ENCODE measurements around the gene CDC42BPB. TPM values are rescaled to one million over a fixed set of nuclear protein-coding genes. Genes with fewer than 3 reads are reported as not detected.

The CDC42BPB gene
- total and polyA plus RNA-seq, 2 of the 13 experiments (the other 11 are each of a cell fraction or from before 2014, with no cell fraction given), result 19.7 to 32.3 TPM

GRCh38 chr14:102991376-102991775 lies 66.0 kb downstream of the CDC42BPB start (continued):
- no peak for TF ChIP-seq GLMP (CRISPR knock-in tag; IDR thresholded peaks at IDR 0.05; ENCODE audit: borderline replicate concordance)
- no peak for TF ChIP-seq MAZ (IDR thresholded peaks at IDR 0.05; ENCODE audit: borderline replicate concordance, low read depth, low read length)
- TF ChIP-seq MAZ (CRISPR knock-in tag; IDR thresholded peaks at IDR 0.05; ENCODE audit: low read depth), result no peak
- no peak for TF ChIP-seq ZNF547 (CRISPR knock-in tag; IDR thresholded peaks at IDR 0.05)
- TF ChIP-seq KDM5A (IDR thresholded peaks at IDR 0.05; ENCODE audit: borderline replicate concordance, low read length), result no peak
- no peak for TF ChIP-seq MBNL3 (CRISPR knock-in tag; conservative IDR thresholded peaks at IDR 0.05)
- TF ChIP-seq ISX (CRISPR knock-in tag; conservative IDR thresholded peaks at IDR 0.05), result no peak
- no peak for TF ChIP-seq ETV6 (CRISPR knock-in tag; conservative IDR thresholded peaks at IDR 0.05)

- Histone ChIP-seq H4K20me1 (ENCODE audit: insufficient read depth, low read length) (no peaks in the 10 kb centered on the region), H3K79me2 (ENCODE audit: insufficient read depth, low read length) (no peaks in the 10 kb centered on the region), H3K27ac (ENCODE audit: extremely low read length, insufficient read depth, low read length) (no peak overlapping the region), H3K4me3 (replicated peaks in 1 of 3; ENCODE audit: insufficient read depth in 1 of 3, low read depth in 2 of 3, low read length in 3 of 3) (no peak overlapping the region), H3K9me3 (ENCODE audit: low read length) (peaks cover 20% of the 10 kb centered on the region), H2AFZ (ENCODE audit: low read length) (no peak overlapping the region), H3K9ac (ENCODE audit: insufficient read depth, low read depth, low read length) (no peak overlapping the region), H3K4me2 (ENCODE audit: low read depth, low read length) (no peak overlapping the region), H3K4me1 (ENCODE audit: insufficient read depth, low read length) (no peaks in the 10 kb centered on the region), H3K27me3 (ENCODE audit: control insufficient read depth in 1 of 2, insufficient read depth in 2 of 2, low read length in 2 of 2) (no peaks in the 10 kb centered on the region), H3K36me3 (replicated peaks in 1 of 2; ENCODE audit: control insufficient read depth in 1 of 2, insufficient read depth in 2 of 2, low read length in 2 of 2) (peaks cover 10 to 58% of the 10 kb centered on the region in 2 experiments)
- intact Hi-C loops (cut with micrococcal nuclease; ENCODE audit: unreplicated experiment), result no loop called here
- no peak for DNase-seq (ENCODE audit: low spot score)
- ChIA-PET POLR2A (no interaction called here), CTCF (ENCODE audit: low intra/inter-chr PET ratio, low total read pairs) (no interaction called here)
- in situ Hi-C loops (cut with HindIII; ENCODE audit: extremely low pct_ligation_motif_present, low pct_unique_long_range_greater_than_20kb), result no loop called here
- no peak for FAIRE-seq
- ATAC-seq, result no peak
- BruUV-seq (replicated peaks), result no TSS peak
- WGBS (ENCODE audit: low lambda C conversion rate), result 88% methylated on average over 1 of the region's 1 CpG
- TF ChIP-seq NFIB (CRISPR knock-in tag; IDR thresholded peaks at IDR 0.05; ENCODE audit: borderline replicate concordance), result no peak
- TF ChIP-seq, protein P1, sequence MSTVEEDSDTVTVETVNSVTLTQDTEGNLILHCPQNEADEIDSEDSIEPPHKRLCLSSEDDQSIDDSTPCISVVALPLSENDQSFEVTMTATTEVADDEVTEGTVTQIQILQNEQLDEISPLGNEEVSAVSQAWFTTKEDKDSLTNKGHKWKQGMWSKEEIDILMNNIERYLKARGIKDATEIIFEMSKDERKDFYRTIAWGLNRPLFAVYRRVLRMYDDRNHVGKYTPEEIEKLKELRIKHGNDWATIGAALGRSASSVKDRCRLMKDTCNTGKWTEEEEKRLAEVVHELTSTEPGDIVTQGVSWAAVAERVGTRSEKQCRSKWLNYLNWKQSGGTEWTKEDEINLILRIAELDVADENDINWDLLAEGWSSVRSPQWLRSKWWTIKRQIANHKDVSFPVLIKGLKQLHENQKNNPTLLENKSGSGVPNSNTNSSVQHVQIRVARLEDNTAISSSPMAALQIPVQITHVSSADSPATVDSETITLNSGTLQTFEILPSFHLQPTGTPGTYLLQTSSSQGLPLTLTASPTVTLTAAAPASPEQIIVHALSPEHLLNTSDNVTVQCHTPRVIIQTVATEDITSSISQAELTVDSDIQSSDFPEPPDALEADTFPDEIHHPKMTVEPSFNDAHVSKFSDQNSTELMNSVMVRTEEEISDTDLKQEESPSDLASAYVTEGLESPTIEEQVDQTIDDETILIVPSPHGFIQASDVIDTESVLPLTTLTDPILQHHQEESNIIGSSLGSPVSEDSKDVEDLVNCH (CRISPR knock-in tag; IDR thresholded peaks at IDR 0.05), result no peak
- no peak for TF ChIP-seq AHDC1 (CRISPR knock-in tag; IDR thresholded peaks at IDR 0.05; ENCODE audit: borderline replicate concordance)
- TF ChIP-seq ZIK1 (CRISPR knock-in tag; IDR thresholded peaks at IDR 0.05; ENCODE audit: borderline replicate concordance, low read depth), result no peak
- TF ChIP-seq MLLT10 (CRISPR knock-in tag; IDR thresholded peaks at IDR 0.05), result no peak
- TF ChIP-seq ZNF570 (CRISPR knock-in tag; IDR thresholded peaks at IDR 0.05; ENCODE audit: borderline replicate concordance), result no peak
- no peak for TF ChIP-seq SPEN (CRISPR knock-in tag; IDR thresholded peaks at IDR 0.05; ENCODE audit: low read depth)
- TF ChIP-seq NCOA2 (CRISPR knock-in tag; IDR thresholded peaks at IDR 0.05), result no peak
These were observed 69.3 kb downstream of the CDC42BPB start for GRCh38 chr14:102988054-102988453.
